Kidney epithelial cell (primary cell): ENCODE results near the gene TBXA2R. TPM values are rescaled to one million over a fixed set of nuclear protein-coding genes. Genes with fewer than 3 reads are reported as not detected.

Experiments used
- DNase-seq: peaks from one replicate; pipeline ENCODE4 v3.0.0-alpha.2; 2010; ENCODE audit warnings: low read depth
- H3K27me3 ChIP-seq: 2 replicates; pipeline ENCODE4 v1.6.0; 2011; ENCODE audit warnings: low read length; ENCODE audit not compliant: control insufficient read depth, insufficient read depth
- H3K36me3 ChIP-seq: 2 replicates; pipeline ENCODE4 v1.5.1; 2011; ENCODE audit warnings: low read length; ENCODE audit not compliant: control insufficient read depth, insufficient read depth
- H3K4me3 ChIP-seq: 2 replicates; pipeline ENCODE4 v1.5.1; 2011; ENCODE audit warnings: low read depth, mild to moderate bottlenecking, control low read depth, low read length
- total RNA-seq: library from RNA; depleted of rRNA; stranded (reverse); fragments of >200 nt; gene quantifications from 2 replicates; pipeline ENCODE4 v1.2.3, GENCODE V29; 2015
- TF ChIP-seq, protein P1 (sequence below): IDR thresholded peaks from 2 replicates; pipeline ENCODE4 v1.5.1; 2011; ENCODE audit warnings: mild to moderate bottlenecking, moderate library complexity, low read length, control low read depth, inconsistent platforms; ENCODE audit not compliant: insufficient read depth, poor library complexity, severe bottlenecking

Gene TBXA2R
- total RNA-seq, 1 donor from 2014 or later: 0.04 TPM

GRCh38 chr19:3605770-3606169 lies 905 bp downstream of the TBXA2R start:
- TF ChIP-seq, protein P1, sequence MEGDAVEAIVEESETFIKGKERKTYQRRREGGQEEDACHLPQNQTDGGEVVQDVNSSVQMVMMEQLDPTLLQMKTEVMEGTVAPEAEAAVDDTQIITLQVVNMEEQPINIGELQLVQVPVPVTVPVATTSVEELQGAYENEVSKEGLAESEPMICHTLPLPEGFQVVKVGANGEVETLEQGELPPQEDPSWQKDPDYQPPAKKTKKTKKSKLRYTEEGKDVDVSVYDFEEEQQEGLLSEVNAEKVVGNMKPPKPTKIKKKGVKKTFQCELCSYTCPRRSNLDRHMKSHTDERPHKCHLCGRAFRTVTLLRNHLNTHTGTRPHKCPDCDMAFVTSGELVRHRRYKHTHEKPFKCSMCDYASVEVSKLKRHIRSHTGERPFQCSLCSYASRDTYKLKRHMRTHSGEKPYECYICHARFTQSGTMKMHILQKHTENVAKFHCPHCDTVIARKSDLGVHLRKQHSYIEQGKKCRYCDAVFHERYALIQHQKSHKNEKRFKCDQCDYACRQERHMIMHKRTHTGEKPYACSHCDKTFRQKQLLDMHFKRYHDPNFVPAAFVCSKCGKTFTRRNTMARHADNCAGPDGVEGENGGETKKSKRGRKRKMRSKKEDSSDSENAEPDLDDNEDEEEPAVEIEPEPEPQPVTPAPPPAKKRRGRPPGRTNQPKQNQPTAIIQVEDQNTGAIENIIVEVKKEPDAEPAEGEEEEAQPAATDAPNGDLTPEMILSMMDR: no peak
- Histone ChIP-seq H3K4me3 (no peak overlapping the region), H3K27me3 (no peaks in the 10 kb centered on the region), H3K36me3 (no peaks in the 10 kb centered on the region)
- DNase-seq: no peak

DNA sequence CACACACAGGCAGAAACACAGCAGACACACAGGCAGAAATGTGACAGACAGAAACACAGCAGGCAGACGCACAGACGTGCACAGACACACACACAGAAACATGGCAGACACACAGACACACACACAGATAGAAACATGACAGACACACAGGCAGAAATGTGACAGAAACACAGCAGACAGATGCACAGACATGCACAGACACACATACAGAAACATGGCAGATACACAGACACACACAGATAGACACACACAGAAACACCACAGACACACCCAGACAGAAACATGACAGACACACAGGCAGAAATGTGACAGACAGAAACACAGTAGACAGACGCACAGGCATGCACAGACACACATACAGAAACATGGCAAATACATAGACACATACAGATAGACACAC lies 1.3 kb downstream of the TBXA2R start:
- Histone ChIP-seq H3K36me3 (no peaks in the 10 kb centered on the region), H3K27me3 (no peaks in the 10 kb centered on the region), H3K4me3 (no peak overlapping the region)
- TF ChIP-seq, protein P1: no peak
- DNase-seq: no peak

GRCh38 chr19:3604987-3605343 lies 1.7 kb downstream of the TBXA2R start:
- TF ChIP-seq, protein P1: no peak
- no peaks in the 10 kb centered on the region for H3K27me3 ChIP-seq
- no peaks in the 10 kb centered on the region for H3K36me3 ChIP-seq
- no peak overlapping the region for H3K4me3 ChIP-seq
- DNase-seq: no peak

DNA sequence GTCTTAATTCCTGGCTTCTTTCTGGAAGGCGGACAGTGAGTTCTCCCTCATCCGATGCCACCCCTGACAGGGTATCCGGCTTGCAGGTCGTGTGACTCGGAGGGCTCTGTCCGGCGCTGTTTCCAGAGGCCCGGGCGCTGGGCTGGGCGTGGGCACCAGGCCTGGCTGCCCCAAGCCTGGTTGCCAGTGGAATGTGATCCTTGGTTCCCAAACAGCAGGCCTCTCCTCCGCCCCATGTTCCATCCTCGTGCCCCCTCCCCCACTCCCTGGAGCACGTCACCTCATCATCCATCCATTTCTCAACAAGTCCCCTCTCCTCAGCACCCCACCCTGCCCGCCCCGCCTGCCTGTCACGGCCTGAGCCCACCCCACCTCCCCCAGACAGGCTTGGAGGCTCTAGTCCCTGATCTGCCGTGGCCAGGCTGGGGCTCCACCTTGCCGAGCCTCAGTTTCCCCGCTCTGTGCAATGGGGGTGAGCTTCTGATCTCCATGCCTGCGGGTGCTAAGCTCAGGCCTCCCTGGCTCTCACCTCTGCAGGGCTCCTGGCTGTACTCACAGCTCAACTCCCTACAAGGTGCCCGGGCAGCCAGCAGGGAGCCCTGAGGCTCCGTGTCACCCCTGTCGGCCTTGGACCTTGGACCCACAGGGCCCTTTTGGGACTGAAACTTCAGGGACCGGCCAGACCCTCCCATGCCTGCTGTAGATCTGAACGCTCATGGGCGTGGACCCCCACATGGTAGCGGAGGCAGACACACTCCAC lies 2.3 kb downstream of the TBXA2R start:
- H3K27me3 ChIP-seq: no peaks in the 10 kb centered on the region
- DNase-seq: no peak
- TF ChIP-seq, protein P1: no peak
- H3K36me3 ChIP-seq: no peaks in the 10 kb centered on the region
- no peak overlapping the region for H3K4me3 ChIP-seq

GRCh38 chr19:3603121-3603811 lies 3.4 kb downstream of the TBXA2R start:
- Histone ChIP-seq H3K4me3 (no peak overlapping the region), H3K27me3 (no peaks in the 10 kb centered on the region), H3K36me3 (no peaks in the 10 kb centered on the region)
- no peak for DNase-seq
- TF ChIP-seq, protein P1: no peak
